A673 (cell line): ENCODE measurements around the gene CCT3. TPM values are rescaled to one million over a fixed set of nuclear protein-coding genes. Genes with fewer than 3 reads are reported as not detected.
"Not testable (repeated sequence)": the region's sequence is repeated elsewhere in the genome, so short reads cannot be mapped to it uniquely, and the experiment has no call there.

Source experiments
- BruUV-seq: library from RNA; stranded (reverse); fragments of 400-500 nt; replicated peaks from 2 replicates; lab custom pipeline; 2021; lab: Mats Ljungman, UMichigan
- CTCF ChIA-PET: fragments of 300-600 bp; sonication (Branson Sonifier 250); formaldehyde crosslinking; loops from one replicate; lab custom pipeline; 2022; ENCODE audit warnings: antibody characterized with exemption; lab: Charles Lee
- POLR2A ChIA-PET: fragments of 300-600 bp; sonication (Branson Sonifier 250); formaldehyde crosslinking; loops from one replicate; lab custom pipeline; 2022; ENCODE audit warnings: antibody characterized with exemption; ENCODE audit not compliant: low non-redundant PET; lab: Charles Lee
- DNase-seq: peaks from one replicate; pipeline ENCODE4 v3.0.0-alpha.2; 2015; ENCODE audit warnings: low spot score
- H3K27ac ChIP-seq: fragments of 200-600 bp; sonication (generic); 2 replicates; pipeline ENCODE4 v1.5.1; 2016; ENCODE audit warnings: mixed run types, low read depth, mild to moderate bottlenecking, mixed read lengths, antibody characterized with exemption, low read length; ENCODE audit not compliant: poor library complexity, severe bottlenecking
- H3K27me3 ChIP-seq: fragments of 200-600 bp; sonication (generic); replicated peaks from 2 replicates; pipeline ENCODE4 v1.6.1; 2017; ENCODE audit warnings: mixed run types, low read depth, mild to moderate bottlenecking, mixed read lengths, antibody characterized with exemption, low read length; ENCODE audit not compliant: insufficient read depth, poor library complexity
- H3K36me3 ChIP-seq: fragments of 200-600 bp; sonication (generic); 2 replicates; pipeline ENCODE4 v1.6.1; 2016; ENCODE audit warnings: mixed run types, mild to moderate bottlenecking, mixed read lengths, antibody characterized with exemption, low read length; ENCODE audit not compliant: insufficient read depth, poor library complexity, severe bottlenecking
- H3K4me1 ChIP-seq: fragments of 200-600 bp; sonication (generic); 2 replicates; pipeline ENCODE4 v1.6.1; 2017; ENCODE audit warnings: mixed run types, mild to moderate bottlenecking, mixed read lengths, antibody characterized with exemption, low read length; ENCODE audit not compliant: insufficient read depth, poor library complexity, severe bottlenecking
- H3K4me3 ChIP-seq: fragments of 200-600 bp; sonication (generic); 2 replicates; pipeline ENCODE4 v1.5.1; 2016; ENCODE audit warnings: low read depth, mixed run types, mild to moderate bottlenecking, mixed read lengths, low read length; ENCODE audit not compliant: poor library complexity, severe bottlenecking
- H3K9me3 ChIP-seq: fragments of 200-600 bp; sonication (generic); 2 replicates; pipeline ENCODE4 v1.6.1; 2016; ENCODE audit warnings: mixed run types, low read depth, mild to moderate bottlenecking, mixed read lengths, antibody characterized with exemption, low read length; ENCODE audit not compliant: poor library complexity, severe bottlenecking
- EZH2 ChIP-seq: fragments of 200-600 bp; sonication (generic); IDR thresholded peaks from 2 replicates; pipeline ENCODE4 v1.6.1; 2017; ENCODE audit warnings: borderline replicate concordance, low read depth, mild to moderate bottlenecking, mixed read lengths, antibody characterized with exemption, low read length; ENCODE audit not compliant: poor library complexity, severe bottlenecking
- intact Hi-C: fragments of 100-400 bp; cut with micrococcal nuclease; formaldehyde crosslinking; loops from one replicate; pipeline ENCODE4 v1.10.0; 2022; ENCODE audit not compliant: unreplicated experiment
- total RNA-seq: library from RNA; stranded (reverse); gene quantifications from 2 replicates; pipeline ENCODE4 v1.2.3, GENCODE V29; 2021
- TF ChIP-seq, protein P1 (sequence below): fragments of 300-800, 200-600 bp; sonication (generic); conservative IDR thresholded peaks from 2 replicates; pipeline ENCODE4 v1.5.1; 2017; ENCODE audit warnings: low read depth, mild to moderate bottlenecking, antibody characterized with exemption, low read length, moderate library complexity, mixed read lengths

Gene CCT3
- total RNA-seq, 1 experiment from 2014 or later, result 678 TPM

DNA sequence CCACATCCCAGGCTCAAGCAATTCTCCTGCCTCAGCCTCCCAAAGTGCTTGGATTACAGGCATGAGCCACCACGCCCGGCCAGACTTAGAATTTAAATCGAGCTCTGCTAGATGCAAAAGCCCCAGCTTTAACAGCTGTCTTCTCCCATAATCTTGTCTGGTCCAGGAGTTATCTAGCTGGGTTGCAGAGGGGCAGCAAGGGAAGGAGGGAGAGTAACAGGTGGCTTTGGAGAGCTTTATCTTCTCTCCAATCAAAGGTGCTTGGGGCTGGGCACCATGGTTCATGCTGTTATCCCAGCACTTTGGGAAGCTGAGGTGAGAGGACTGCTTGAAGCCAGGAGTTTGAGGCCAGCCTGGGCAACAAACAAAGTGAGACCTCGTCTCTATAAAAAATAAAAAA, 34.8 kb upstream of the CCT3 start:
- intact Hi-C loops, result no loop called here
- POLR2A ChIA-PET, result no interaction called here

DNA sequence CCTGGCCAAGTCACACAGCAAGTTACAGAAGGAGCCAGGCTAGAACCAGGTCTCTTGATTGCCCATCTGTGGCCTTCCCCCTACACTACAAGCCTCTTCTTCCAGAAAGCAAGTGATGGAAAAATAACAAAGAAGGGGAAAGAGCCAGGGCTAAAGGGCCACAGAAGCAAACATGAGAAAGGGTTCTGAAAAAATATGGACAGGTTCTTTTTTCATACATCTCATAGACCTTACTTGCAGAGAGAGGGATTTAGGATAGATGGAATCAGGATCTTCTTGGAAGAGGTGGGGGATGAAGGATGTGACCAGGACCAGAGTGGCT, 34.1 kb upstream of the CCT3 start:
- intact Hi-C loops, result no loop called here
- ChIA-PET POLR2A (no interaction called here), CTCF (no interaction called here)
- no peak overlapping the region for H3K4me3 ChIP-seq
- no peaks in the 10 kb centered on the region for H3K36me3 ChIP-seq
- BruUV-seq, result no TSS peak
- no peak overlapping the region for H3K27ac ChIP-seq
- no peaks in the 10 kb centered on the region for H3K27me3 ChIP-seq
- DNase-seq, result no peak
- no peak for TF ChIP-seq EZH2
- H3K9me3 ChIP-seq, result no peaks in the 10 kb centered on the region
- H3K4me1 ChIP-seq, result no peaks in the 10 kb centered on the region

More for the DNA sequence above, 34.8 kb upstream of the CCT3 start:
- BruUV-seq, result no TSS peak
- no peak overlapping the region for H3K27ac ChIP-seq
- no peaks in the 10 kb centered on the region for H3K27me3 ChIP-seq
- no peak for DNase-seq
- H3K9me3 ChIP-seq, result no peaks in the 10 kb centered on the region
- CTCF ChIA-PET, result interaction anchor here (1.1 kb wide), 1 partner anchor 12 kb away, joined by 3 read pairs; no protein-coding TSS in a partner anchor
- H3K4me3 ChIP-seq, result no peak overlapping the region
- H3K36me3 ChIP-seq, result no peaks in the 10 kb centered on the region
- TF ChIP-seq, protein P1, sequence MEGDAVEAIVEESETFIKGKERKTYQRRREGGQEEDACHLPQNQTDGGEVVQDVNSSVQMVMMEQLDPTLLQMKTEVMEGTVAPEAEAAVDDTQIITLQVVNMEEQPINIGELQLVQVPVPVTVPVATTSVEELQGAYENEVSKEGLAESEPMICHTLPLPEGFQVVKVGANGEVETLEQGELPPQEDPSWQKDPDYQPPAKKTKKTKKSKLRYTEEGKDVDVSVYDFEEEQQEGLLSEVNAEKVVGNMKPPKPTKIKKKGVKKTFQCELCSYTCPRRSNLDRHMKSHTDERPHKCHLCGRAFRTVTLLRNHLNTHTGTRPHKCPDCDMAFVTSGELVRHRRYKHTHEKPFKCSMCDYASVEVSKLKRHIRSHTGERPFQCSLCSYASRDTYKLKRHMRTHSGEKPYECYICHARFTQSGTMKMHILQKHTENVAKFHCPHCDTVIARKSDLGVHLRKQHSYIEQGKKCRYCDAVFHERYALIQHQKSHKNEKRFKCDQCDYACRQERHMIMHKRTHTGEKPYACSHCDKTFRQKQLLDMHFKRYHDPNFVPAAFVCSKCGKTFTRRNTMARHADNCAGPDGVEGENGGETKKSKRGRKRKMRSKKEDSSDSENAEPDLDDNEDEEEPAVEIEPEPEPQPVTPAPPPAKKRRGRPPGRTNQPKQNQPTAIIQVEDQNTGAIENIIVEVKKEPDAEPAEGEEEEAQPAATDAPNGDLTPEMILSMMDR, result no peak
- TF ChIP-seq EZH2, result no peak
- H3K4me1 ChIP-seq, result no peaks in the 10 kb centered on the region

DNA sequence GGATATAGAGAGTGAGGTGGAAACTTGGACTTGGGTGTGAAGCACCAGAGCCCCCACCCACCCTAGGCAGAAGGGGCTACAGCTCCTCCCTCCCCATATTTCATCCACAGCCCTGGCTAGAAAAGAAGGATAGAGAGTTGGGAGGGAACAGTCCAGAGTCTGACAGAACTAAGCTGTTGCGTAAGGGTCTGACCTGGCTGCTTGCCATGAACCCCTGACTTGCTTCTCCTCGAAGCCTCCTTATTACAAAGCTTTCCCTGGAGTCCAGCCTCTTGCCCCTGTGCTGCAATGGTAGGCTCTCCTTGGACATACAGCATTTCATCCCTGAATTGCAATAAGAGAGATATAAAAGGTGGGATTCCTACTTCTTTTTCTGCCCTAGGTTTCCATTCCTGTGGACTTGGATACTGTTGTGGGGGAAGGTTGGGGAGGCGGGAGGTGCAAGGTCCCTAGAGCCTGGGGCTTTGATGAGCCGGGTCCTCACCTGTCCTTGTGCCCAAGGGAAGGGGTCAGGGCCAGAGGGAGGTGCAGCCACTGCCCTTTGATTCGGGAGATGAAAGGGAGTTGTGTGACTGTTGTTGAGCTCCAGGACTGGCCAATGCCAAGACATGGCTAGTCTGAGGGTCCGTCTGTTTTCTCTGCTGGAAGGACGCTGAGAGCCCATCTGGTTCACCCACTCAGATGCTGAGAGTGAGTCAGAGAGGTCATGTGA, 33.6 kb upstream of the CCT3 start:
- POLR2A ChIA-PET, result no interaction called here
- no TSS peak for BruUV-seq
- intact Hi-C loops, result no loop called here

DNA sequence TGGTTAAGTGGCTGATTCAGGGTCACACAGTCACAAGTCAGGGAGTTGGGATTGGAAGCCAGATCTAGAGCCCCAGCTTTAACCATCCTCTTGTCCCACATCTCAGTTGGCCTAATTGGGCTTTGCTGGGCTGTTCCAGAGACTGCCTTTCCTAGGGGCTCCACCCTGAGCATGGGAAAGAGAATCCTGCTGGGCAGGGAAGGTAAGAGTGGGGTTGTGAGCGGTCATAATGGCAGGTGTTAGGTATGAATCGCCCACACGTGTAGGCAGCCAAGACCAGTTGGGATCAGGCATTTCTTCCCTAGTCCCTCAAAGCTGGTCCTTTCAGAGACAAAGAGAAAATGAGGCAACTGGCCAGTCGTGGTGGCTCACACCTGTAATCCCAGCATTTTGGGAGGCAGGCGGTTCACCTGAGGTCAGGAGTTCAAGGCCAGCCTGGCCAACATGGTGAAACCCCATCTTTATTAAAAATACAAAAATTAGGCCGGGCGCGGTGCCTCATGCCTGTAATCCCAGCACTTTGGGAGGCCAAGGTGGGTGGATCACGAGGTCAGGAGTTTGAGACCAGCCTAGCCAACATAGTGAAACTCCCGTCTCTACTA, 31.7 kb upstream of the CCT3 start:
- CTCF ChIA-PET, H3K4me1 ChIP-seq, intact Hi-C loops, BruUV-seq, H3K9me3 ChIP-seq, H3K27ac ChIP-seq, POLR2A ChIA-PET, H3K36me3 ChIP-seq, H3K27me3 ChIP-seq, DNase-seq: not testable (repeated sequence)
- peak overlapping the region; percentile 35 for H3K4me3 ChIP-seq

More for the DNA sequence above, 33.6 kb upstream of the CCT3 start:
- Histone ChIP-seq H3K27ac (no peak overlapping the region), H3K27me3 (no peaks in the 10 kb centered on the region), H3K4me1 (no peaks in the 10 kb centered on the region), H3K9me3 (no peaks in the 10 kb centered on the region), H3K4me3 (no peak overlapping the region), H3K36me3 (no peaks in the 10 kb centered on the region)
- TF ChIP-seq EZH2, result no peak
- TF ChIP-seq, protein P1, result no peak
- CTCF ChIA-PET, result interaction anchor here (0.5 kb wide), 1 partner anchor 230 kb away, joined by 3 read pairs; no protein-coding TSS in a partner anchor
- no peak for DNase-seq
